Measurements from ENCODE around the gene SLC48A1. TPM values are rescaled to one million over a fixed set of nuclear protein-coding genes. Genes with fewer than 3 reads are reported as not detected.
A peak's percentile ranks its signal among the peaks of the same experiment; 100 is the strongest.
"Not testable (repeated sequence)": the region's sequence is repeated elsewhere in the genome, so short reads cannot be mapped to it uniquely, and the experiment has no call there.

Gene SLC48A1
- total RNA-seq, 1 donor from 2014 or later: 9.7 TPM

DNA sequence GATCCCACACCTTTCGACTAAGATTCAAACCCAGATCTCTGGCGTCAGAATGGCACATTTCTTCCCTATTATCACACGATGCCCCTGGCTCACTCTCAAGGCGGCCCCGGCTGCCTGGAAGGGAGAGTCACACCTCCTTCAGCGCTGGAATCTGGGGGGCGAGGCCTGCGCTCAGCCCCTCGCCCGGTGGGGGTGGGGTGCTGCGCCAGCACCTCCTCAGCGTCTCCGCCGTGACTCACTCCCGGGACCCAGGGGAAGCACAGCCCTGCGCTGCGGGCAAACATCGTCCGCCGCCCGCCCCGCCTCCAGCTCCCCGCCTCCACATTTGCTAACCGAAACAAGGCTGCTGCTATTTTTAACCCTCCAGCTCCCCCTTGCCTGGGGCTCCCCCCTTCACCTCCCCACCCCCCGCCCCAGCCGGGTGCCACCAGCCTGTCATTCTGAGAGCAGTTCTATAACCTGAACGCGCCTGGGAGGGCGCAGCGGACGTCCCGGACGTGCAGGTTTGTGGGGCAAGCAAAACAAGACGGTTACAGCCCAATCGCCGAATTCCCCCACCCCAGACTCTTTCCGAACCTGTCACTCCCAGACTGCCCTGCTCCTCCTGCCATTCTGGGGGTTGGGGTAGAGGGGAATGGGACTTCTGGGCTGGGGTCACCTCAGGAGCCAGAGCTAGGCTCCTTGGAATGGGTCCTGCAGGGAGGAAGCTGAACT, 39.9 kb downstream of the SLC48A1 start:
- peak; percentile 84 for DNase-seq

DNA sequence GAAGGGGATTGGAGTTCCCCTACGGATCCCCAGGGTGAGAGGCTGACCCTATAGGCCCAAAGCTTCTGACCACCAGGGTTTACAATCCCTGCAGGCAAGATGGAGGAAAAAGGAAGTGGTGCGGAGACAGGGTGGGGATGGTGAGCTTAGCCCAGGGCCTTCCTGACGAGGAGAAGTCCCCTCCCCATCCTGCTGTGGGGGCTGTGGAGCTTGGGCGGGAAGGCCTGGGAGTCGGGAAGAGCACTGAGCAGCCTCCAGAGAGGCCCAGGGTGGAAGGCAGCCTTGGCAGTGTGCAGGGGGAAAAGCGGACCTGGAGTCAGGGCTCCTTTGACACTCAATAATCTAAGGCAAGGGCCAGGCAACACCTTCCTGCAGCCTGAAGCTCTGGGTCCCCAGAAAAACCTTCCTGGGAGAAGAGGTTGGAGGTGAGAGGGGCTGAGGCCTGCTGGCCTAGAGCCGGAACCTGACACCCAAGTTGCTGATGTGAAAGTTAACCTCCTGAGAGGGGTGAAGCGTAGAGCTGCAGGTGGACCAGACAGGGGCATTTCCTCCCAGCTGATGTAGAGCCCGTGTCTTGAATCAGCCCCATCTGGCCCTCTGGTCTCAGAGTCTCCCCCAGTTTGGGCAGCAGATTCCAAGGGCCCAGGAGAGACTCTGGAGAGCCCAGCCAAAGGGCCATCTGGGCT, 40.6 kb downstream of the SLC48A1 start:
- DNase-seq: no peak

DNA sequence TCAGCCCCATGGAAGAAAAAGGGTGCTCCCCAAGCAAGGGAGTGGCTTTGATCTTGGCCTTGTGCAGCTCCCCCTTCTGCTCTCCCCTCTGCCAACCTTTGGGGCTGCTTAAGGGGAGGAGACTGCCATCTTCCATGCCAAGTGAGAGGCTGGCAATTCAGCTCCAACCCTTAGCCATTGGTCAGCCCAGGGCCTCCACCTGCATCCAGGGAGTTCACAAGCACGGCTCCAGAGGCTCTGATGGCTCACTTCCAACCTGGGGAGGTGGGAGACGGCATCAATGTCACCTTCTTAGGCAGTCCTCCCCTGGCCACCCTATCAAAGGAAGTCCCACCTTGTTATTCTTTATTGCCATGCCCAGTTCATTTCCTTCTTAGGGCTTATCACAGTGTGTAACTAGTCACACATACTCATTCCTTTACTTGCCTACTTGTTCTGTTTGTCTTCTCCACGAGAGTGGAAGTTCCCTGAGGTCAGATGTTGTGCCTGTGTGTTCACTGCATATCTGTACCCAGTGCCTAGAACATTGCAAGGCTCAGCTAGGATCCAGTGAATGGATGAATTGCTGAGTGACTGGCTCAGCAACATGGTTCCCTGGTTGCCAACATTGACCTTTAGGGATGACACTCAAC, 41.6 kb downstream of the SLC48A1 start:
- DNase-seq: no peak

DNA sequence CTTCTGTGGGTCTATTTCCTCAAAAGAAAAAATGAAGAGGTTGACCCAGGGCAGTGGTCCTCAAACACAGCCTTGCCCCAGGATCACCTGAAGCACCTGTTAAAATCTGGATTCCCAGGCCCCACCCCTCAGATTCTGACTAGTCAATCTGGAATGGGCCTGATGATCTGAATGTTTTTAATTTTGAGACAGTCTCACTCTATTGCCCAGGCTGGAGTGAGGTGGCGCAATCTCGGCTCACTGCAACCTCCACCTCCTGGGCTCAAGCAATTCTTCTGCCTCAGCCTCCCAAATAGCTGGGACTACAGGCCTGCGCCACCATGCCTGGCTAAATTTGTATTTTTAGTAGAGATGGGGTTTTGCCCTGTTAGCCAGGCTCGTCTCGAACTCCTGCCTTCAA, 42.4 kb downstream of the SLC48A1 start:
- not testable (repeated sequence) for DNase-seq

DNA sequence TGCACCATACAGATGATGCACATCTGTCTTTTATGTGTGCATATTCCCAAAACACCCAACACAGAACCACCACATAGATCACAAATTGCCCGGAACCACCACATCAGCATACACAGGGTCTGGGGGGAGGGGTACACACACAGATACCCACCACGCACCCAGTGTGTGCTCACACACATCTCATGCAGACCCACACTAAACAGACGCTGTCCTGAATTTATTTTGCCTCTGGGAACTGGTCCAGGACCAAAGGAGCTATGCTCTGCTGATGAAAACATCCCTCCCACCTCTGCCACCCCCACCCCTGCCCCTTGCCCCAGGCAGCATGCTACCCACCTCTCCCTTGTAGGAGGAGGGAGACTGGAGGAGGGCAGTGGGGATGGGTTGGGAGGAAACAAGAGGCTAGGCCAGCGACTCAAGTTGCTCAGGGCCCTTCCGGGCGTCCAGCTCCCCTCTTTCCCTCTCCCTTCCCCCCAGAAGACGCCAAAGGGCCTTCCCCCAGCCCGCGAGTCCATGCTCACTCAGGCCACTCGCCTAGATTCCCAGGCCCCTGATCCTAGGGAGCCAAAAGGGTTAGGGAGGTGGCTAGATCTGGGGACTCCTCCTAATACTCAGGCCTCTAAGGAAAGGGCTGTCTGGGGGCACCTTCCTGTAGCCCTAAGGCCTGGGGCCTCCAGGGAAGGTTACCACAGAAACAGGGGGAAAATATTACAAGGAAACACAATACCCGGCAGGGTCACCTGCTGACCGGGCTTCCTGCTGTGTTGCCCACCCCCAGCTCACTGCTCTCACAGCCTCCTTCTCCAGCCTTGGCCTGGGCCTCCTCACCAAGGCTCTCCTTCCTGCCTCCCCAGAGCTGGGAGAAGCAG, 43.6 kb downstream of the SLC48A1 start:
- DNase-seq: no peak

DNA sequence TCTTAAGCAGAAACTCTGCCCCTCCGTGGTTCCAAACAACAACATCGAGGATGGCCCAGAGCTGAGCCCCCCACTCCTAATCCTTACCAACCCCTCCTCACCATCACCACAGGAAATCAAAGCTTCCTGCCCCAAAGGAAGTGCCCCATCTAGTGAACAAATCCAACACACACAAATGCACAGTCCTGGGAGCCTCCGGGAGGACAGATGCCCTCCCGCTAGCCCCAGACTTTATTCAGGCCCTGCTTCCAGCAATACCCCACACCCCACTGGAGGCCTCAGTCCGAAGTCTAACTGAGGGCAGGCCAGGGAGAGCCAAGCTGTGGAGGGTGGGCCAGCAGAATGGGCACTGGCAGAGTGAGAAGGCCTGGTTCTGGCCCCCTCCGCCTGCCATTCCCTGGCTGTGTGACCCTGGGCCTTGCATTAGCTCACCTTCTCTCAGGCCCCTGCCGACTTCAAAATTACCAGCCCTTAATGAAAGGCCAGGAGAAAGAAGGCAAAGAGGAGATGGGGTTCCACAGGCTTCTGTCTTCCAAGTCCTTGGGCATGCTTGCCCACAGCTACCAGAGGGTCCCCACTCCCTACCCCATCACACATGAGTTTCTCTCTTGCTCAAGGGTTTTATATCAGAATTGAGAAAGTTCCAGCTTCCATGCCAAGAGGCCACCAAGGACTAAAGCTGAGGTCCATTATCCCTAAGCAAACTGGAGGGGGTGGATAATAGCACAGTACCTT, 44.4 kb downstream of the SLC48A1 start:
- DNase-seq: no peak

DNA sequence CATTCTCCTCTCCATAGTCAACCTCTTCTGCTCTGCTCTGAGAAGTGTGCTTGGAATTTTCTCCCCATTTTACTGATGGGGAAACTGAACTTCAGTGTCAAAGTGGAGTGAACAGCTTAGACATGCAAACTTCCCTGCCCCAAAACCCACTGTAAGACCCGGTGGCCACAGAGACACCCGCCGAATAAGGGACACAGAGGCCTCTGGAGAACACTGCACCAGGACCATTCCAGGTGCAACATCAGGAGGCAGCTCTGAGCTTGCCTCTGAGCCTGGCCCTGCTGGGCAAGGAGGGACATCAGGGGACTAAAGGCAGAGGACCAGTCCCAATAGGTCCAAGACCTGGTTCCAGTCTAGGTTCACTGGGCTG, 45.0 kb downstream of the SLC48A1 start:
- DNase-seq: no peak

DNA sequence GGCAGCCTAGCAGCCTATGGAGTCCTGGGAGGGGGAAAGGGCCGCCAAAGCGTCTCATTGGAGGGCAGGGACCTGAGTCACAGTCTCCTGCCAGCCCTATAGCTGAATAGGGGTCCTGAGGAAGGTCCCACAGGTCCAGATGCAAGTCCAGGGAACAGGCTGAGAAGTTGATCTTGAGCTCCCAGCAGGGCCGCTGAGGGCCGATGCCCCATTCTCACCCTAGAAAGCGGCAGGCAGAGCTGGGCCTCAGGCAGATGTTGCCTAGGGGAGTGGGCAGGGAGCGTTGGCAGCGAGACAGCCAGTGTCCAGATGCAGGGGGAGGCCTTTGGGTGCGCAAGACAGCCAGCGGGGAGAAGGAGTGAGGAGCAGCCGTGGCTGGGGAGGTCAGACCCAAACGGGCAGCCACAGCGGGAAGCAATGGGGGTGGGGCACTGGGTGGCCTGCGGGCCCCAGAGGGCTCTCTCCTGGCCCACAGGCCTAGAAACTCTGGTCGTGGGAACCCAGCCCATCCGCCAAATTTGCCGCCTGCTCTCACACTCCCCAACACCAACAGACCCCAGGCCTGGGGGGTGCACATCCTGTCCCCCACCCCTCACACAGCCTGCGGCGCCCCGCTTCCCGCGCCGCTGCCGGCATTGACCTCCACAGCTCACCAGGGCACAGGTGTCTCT, 45.6 kb downstream of the SLC48A1 start:
- DNase-seq: peak; percentile 51

DNA sequence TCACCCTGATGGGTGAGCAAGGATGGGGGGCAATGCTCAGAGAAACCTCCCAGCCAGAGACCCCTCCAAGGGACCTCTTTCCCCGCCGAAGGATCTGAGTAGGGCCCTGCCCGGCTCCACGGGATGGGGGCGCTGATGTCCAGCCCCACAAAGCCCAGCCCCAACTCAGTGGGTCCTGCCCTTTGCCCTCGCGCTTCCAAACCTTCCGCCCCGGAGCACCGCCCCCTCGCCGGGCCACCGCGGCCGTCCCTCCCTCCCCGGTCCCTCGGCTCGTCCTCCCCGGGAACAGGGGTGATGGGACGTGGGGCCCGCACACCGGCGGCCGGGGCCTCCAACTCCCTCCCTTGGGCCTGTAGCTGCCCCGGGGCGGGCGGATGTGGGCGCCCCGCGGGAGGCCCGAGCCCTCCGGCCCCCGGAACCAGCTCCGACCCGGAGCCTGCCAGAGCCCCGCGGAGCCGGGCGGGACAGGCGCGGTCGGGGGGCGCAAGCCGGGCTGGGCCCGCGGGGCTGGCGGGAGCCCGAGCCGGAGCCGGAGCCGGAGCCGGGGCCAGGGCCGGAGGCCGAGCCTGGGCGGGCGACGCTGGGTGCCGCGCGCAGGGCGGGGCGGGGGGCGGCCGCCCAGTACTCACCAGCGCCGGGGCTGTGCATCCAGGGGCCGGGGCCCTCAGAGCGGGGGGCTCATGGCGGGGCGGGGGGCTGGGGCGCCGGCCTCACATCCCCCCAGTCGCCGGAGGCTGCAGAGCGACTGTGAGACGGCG, 46.3 kb downstream of the SLC48A1 start:
- DNase-seq: peak; percentile 71

DNA sequence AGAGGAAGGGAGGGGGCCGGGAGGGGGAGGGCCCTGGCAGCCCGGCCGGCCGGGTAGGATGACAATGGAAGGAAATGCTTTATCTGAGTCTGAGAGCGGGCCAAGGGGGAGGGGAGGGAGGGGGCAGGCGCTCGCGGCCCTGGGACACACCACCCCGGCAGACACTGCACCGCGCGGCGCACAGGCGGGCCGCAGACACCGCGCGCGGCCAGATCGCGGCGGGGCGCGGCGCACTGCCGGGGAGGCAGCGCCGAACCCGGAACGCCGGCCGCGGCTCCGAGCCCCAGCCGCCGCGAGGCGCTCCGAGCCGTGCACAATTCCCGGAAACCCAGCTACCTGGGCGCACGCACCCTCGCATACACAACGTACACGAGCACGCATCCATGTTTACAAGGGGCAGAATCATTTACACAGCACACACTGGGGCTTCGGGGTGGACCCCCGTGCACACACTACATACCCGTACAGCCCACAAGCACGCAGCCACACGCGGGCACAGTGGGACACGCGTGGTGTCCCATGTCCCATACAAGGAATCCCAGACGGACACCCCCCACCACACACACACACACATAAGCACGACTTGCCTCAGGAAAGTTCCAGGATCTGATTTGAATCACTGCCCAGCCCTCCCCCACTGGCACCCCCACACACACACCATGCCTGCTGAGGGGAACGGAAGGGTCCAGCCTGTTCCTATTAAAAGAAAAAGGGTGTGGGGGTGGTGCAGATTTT, 47.0 kb downstream of the SLC48A1 start, which contains the start of gene HDAC7:
HDAC7 (minus strand) TSS at position 8 of the 735 bp plus-strand sequence. CDS start 118 bp downstream, outside the sequence.
- peak; percentile 93 for DNase-seq

DNA sequence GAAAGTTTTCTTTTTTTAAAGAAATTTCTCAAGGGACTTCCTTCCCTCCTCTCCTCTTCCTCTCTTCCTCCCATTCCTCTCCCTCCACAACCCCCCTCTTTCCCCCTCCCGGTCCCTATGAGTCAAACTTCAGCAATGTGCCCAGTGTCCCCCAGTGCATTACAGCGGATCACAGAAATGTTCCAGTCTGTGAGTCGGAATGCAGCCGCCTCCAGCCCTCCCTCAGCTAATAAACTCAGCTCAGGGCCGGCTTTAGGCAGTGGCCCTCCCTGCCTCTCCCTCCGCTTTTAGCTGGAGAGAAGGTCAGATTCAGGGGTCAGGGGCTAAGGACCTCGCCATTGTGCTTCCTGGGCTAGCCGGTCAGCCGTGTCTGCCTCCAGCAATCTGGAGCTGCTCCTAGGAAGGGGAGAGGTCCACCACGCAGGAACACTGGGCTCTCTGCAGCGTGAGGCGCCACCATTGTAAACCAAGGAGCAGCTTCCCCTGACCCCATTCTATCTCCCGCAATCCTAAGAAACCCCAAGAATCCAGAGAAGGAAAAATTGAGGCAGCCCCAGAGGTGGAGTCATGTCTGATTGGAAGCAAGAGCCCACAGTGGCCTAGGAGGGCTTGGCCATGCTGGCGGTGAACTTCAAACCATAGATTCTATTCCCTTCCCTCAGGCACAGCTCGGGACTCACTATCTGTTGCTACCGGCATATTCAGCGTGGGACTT, 47.8 kb downstream of the SLC48A1 start:
- DNase-seq: peak; percentile 93

DNA sequence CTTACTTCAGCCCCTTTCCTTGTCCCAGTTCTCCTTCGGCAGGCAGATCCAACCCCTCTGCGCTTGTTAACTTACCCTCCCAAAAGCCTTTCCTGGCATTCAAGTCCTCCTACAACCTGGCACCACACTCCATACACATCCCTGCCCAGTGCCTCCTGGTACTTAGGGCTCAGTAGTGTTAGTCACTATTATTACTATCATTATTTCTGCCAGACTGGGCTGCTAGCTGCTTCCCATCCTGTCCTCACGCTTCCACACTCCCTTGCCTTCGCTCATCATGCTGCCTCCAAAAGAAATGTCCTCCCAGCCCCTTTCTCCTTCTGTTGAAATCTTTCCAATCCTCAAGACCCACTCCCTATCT, 48.3 kb downstream of the SLC48A1 start:
- no peak for DNase-seq

DNA sequence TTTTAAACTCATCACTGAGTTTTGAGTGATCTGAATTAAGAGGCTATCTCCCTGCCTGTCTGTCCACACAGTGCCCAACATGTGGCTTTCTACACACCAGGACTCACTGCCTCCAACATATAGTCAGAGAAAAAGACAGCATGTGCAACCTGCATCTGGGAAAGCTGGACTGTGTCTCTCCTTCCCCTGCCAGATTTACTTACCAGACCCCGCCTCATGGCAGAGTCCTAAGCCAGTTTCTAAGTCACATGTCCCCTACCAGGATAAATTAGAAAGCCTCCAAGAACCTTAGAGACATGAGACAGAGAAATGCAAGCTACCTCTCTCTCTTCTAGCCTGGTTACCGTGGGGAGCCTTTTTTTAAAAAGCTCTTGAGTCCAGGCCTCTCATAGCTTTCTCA, 49.4 kb downstream of the SLC48A1 start:
- no peak for DNase-seq

DNA sequence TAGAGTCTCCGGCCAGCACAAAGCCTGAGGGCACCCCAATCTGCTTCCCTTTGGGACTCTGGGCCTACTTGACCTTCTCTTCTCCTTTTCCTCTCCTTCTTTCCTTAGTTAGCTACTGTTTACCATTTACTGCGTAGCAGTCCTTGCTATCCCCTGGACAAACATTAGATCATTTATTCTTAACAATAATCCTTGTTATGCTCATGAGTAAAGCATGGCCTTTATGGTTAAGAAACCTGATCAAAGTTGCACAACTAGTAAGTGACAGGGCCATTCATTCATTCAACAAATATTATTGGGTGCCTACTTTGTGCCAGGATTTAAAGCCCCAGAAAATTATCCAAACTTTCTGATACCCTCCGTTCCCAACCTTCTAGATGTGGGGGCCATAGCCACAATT, 49.8 kb downstream of the SLC48A1 start:
- DNase-seq: no peak

DNA sequence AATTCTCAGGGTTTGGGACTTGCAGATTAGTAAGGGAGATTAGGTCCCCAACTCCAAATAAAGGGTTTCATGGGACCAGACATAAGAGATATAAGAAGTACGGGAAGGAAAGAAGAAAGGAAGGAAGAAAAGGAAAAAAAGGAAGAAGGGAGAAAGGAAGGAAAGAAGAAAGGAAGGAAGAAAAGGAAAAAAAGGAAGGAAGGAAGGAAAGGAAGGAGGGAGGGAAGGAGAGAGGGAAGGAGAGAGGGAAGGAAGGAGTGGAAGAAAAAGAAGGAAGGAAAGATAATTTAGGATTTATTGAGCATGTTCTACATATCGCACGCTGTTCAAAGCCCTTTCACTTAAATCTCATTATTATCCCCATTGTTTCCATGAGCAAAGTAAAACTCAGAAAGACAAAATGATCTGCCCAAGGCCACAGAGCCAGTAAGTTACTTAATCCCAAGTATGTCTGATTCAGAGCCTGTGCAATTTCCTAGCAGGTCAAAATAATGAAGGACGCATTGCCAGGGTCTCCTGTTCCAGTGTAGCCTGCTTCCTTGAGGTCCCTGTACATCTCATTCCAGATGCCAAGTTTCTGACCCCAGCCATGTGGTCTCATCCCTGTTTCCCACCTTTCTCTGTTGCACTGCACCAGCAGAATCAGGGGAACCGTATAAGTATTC, 50.5 kb downstream of the SLC48A1 start:
- no peak for DNase-seq

DNA sequence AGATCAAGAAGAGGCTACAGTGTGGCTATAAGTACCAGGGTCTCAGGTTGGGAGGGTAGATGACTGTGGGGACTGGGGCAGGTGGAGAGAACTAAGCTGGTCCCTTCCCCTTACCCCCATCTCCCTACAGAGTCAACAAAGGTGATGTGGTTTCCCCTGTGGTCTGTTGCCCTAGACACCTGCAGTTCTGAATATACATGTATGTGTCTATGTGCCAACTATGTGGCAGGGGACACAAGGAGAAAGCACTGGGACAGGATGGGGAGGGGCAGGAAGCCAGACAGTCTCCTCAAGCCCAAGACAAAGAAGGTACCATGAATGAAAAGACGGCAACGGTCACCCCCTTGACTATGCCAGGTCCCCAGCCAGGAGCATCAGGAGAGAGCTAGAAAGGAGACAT, 51.2 kb downstream of the SLC48A1 start:
- no peak for DNase-seq

DNA sequence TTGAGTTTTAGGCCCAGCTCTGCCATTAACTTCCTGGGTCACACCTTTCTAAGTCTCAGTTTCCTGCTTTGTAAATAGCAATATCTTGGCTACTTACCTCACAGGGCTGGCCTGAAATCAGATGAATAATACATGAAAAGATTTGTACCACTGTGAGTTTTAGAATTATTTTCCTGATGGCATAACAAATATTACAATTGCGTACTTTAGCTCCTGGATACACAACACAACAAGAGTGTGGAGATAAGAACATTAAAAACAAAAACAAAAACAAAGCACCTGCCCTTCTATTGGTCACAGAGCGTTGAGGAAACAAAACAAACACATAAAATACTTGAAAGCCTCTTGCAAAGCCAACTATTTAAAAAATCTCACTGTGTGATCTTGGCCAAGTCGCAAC, 51.6 kb downstream of the SLC48A1 start:
- no peak for DNase-seq

DNA sequence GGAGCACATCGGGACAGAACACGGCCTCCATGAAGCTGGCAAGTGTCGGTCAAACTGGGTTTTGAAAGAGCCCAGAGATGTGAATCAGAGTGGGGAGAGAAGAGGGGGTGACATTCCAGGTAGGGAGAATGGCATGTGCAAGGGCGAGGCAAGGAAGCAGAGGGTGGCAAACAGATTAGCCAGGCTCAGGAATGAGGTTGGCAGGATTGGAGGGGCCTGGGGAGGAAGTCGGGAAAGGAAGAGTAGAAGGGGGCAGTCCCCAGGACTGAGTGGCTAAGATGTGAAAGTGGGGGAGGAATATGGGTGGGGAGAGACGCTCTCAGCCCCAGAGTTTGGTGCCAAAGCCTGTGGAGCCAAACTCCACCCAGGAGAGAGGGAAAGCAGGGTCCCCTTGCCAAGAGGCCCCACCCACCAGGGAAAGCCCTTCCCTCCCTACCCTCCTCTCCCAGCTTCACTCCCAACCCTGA, 52.2 kb downstream of the SLC48A1 start:
- DNase-seq: peak; percentile 70
